ENCODE results near the gene NTM.

DNA sequence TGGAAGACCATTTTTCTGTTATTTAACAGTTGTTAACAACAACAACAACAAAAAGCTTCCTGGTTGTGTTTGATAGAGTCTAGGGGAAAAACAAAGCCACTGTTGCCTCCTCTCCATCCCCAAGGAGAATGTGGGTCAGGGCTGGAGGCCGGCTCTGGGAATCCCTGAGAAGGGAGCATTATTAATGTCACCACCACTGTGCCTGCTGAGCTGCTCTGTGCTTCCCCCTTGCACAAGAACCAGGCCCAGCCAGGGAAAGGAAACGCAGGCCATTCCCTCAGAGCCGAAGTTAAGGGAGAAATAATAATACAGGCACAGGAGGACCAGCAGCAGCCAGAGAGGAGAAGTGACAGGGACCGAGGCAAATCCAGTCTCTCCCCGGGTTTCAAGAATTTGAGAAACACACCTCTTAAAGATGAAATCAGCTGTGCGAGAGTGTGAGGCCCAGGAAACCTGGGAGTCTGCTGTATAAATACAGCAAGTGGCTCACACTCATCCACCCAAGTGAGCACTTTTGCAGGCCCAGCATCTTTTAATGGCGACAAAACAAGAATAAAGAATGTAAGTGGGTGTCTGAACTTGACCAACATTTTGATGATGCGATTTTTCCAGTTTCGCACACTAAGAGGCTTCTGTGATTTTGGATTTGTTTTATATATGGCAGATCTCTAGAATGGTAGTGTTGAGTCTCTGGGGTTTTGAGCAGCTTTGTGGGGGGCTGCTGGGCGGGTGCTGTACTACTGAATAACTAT, 539.2 kb downstream of the NTM start:
- TF ChIP-seq, protein P1, sequence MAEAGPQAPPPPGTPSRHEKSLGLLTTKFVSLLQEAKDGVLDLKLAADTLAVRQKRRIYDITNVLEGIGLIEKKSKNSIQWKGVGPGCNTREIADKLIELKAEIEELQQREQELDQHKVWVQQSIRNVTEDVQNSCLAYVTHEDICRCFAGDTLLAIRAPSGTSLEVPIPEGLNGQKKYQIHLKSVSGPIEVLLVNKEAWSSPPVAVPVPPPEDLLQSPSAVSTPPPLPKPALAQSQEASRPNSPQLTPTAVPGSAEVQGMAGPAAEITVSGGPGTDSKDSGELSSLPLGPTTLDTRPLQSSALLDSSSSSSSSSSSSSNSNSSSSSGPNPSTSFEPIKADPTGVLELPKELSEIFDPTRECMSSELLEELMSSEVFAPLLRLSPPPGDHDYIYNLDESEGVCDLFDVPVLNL (CRISPR knock-in tag; IDR thresholded peaks at IDR 0.05; ENCODE audit: borderline replicate concordance, low read depth): no peak
- TF ChIP-seq ATF1 (CRISPR knock-in tag; IDR thresholded peaks at IDR 0.05): no peak
- TF ChIP-seq, protein P2, sequence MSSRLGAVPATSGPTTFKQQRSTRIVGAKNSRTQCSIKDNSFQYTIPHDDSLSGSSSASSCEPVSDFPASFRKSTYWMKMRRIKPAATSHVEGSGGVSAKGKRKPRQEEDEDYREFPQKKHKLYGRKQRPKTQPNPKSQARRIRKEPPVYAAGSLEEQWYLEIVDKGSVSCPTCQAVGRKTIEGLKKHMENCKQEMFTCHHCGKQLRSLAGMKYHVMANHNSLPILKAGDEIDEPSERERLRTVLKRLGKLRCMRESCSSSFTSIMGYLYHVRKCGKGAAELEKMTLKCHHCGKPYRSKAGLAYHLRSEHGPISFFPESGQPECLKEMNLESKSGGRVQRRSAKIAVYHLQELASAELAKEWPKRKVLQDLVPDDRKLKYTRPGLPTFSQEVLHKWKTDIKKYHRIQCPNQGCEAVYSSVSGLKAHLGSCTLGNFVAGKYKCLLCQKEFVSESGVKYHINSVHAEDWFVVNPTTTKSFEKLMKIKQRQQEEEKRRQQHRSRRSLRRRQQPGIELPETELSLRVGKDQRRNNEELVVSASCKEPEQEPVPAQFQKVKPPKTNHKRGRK (CRISPR knock-in tag; IDR thresholded peaks at IDR 0.05; ENCODE audit: borderline replicate concordance): no peak
- TF ChIP-seq, protein P3, sequence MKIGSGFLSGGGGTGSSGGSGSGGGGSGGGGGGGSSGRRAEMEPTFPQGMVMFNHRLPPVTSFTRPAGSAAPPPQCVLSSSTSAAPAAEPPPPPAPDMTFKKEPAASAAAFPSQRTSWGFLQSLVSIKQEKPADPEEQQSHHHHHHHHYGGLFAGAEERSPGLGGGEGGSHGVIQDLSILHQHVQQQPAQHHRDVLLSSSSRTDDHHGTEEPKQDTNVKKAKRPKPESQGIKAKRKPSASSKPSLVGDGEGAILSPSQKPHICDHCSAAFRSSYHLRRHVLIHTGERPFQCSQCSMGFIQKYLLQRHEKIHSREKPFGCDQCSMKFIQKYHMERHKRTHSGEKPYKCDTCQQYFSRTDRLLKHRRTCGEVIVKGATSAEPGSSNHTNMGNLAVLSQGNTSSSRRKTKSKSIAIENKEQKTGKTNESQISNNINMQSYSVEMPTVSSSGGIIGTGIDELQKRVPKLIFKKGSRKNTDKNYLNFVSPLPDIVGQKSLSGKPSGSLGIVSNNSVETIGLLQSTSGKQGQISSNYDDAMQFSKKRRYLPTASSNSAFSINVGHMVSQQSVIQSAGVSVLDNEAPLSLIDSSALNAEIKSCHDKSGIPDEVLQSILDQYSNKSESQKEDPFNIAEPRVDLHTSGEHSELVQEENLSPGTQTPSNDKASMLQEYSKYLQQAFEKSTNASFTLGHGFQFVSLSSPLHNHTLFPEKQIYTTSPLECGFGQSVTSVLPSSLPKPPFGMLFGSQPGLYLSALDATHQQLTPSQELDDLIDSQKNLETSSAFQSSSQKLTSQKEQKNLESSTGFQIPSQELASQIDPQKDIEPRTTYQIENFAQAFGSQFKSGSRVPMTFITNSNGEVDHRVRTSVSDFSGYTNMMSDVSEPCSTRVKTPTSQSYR (CRISPR knock-in tag; IDR thresholded peaks at IDR 0.05): no peak
- TF ChIP-seq, protein P4, sequence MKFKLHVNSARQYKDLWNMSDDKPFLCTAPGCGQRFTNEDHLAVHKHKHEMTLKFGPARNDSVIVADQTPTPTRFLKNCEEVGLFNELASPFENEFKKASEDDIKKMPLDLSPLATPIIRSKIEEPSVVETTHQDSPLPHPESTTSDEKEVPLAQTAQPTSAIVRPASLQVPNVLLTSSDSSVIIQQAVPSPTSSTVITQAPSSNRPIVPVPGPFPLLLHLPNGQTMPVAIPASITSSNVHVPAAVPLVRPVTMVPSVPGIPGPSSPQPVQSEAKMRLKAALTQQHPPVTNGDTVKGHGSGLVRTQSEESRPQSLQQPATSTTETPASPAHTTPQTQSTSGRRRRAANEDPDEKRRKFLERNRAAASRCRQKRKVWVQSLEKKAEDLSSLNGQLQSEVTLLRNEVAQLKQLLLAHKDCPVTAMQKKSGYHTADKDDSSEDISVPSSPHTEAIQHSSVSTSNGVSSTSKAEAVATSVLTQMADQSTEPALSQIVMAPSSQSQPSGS (CRISPR knock-in tag; IDR thresholded peaks at IDR 0.05; ENCODE audit: borderline replicate concordance, low read depth): no peak
- no peak for TF ChIP-seq ESRRA (CRISPR knock-in tag; IDR thresholded peaks at IDR 0.05; ENCODE audit: borderline replicate concordance)
- TF ChIP-seq, protein P5, sequence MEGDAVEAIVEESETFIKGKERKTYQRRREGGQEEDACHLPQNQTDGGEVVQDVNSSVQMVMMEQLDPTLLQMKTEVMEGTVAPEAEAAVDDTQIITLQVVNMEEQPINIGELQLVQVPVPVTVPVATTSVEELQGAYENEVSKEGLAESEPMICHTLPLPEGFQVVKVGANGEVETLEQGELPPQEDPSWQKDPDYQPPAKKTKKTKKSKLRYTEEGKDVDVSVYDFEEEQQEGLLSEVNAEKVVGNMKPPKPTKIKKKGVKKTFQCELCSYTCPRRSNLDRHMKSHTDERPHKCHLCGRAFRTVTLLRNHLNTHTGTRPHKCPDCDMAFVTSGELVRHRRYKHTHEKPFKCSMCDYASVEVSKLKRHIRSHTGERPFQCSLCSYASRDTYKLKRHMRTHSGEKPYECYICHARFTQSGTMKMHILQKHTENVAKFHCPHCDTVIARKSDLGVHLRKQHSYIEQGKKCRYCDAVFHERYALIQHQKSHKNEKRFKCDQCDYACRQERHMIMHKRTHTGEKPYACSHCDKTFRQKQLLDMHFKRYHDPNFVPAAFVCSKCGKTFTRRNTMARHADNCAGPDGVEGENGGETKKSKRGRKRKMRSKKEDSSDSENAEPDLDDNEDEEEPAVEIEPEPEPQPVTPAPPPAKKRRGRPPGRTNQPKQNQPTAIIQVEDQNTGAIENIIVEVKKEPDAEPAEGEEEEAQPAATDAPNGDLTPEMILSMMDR (IDR thresholded peaks at IDR 0.05): no peak
- TF ChIP-seq, protein P6, sequence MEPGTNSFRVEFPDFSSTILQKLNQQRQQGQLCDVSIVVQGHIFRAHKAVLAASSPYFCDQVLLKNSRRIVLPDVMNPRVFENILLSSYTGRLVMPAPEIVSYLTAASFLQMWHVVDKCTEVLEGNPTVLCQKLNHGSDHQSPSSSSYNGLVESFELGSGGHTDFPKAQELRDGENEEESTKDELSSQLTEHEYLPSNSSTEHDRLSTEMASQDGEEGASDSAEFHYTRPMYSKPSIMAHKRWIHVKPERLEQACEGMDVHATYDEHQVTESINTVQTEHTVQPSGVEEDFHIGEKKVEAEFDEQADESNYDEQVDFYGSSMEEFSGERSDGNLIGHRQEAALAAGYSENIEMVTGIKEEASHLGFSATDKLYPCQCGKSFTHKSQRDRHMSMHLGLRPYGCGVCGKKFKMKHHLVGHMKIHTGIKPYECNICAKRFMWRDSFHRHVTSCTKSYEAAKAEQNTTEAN (CRISPR knock-in tag; IDR thresholded peaks at IDR 0.05): no peak
- TF ChIP-seq MYBL2 (CRISPR knock-in tag; IDR thresholded peaks at IDR 0.05): no peak
- TF ChIP-seq FOXJ3 (CRISPR knock-in tag; IDR thresholded peaks at IDR 0.05; ENCODE audit: borderline replicate concordance): no peak
- TF ChIP-seq, protein P7, sequence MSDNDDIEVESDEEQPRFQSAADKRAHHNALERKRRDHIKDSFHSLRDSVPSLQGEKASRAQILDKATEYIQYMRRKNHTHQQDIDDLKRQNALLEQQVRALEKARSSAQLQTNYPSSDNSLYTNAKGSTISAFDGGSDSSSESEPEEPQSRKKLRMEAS (CRISPR knock-in tag; IDR thresholded peaks at IDR 0.05): no peak
